CMK (cell line): ENCODE data around the gene SYCN.

Source experiments
- DNase-seq: peaks from one replicate; pipeline ENCODE4 v3.0.0-alpha.2; 2010; ENCODE audit warnings: low read depth

The SYCN gene

DNA sequence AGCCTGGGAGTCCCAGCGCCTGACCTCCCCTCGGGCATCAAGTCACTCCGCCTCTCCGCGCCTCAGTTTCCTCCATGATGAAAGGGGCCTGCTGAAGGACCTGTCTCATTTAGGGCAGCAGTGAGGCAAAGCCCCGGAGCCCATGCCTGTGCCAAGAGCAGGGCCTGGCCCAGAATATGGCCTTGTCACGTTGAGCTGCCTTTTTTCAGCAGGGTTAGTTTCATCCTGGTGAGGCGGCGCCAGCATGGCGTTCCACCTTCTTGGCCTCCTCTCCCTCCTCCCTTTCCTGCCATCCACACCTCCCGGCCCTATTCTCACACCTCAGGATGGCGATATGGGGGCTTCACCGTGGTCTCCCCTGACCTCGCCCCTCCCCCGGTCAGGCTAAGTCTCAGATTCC is 48.3 kb downstream of the SYCN start:
- DNase-seq: no peak

DNA sequence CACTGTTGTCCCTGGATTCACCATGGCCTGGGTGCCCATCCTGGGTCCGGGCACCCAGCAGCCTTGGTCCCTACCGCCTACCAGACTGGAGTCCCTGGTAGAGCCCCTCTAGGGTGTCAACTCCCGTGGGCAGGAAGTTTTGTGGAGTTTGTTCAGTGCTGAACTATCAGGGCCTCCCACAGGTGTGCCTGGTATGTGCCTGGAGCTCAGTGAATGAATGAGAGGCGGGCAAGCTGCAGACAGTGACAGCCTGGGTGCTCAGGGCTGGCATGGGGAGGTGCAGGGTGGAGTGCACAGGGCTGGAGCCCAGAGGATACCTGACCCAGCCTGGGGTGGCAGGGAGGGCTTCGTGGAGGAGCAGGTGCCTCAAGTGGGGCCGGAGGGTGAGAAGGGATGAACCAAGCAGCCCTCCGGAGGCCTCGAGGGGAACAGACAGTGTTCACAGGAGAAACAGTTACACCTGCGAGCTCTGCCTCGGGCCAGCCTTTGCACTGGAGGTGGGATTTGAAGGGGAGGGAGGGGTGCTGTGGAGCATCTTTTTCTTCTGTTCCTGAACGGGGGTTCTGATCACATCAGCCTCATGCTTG is 48.9 kb downstream of the SYCN start:
- DNase-seq: no peak

DNA sequence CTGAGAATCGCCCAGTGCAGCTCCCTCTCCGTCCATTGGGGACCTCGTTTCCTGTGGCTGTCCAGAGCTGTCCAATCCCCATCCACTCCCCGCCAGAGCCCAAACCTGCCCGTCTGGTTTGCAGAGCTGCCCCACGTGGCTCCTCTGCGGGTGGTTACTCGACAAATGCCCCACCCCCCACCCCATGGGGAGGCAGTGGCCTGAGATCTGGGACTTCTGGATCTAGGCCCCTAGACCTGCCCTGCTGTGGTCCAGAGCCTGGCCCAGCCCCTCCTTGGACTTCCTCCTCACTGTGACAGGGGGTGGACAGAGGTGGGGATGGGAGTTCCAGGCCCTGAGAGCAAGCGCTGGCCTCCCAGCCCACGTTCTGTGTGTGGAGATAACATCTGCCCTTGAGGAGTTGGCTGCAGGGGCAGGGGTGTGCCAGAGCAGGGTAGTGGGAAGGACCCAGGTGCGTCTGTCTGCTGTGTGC is 49.4 kb downstream of the SYCN start:
- peak; percentile 78 for DNase-seq

DNA sequence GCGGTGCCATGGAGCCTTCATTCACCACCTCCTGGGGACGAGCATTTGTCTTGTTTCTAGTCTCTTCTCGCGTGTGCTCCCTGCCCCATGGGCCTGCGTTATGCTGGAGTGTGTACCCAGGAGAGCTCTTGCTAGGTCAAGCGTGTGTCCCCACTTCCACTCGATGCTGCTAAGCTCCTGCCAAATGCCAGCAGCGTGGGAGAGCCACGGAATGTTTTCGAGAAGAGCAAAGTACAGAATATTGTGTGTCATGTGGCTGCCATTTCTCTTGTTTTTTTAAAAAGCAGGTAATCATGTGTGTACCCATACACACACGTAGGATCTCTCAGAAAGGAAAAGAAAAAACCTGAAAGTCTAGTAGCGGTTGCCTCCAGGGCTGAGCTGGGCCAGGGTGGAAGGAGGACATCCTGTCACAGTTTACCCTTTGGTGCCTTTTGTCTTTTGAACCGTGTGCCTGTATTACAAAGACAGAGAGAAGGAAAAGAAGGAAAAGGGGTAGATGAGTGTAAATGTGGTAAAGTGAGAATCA is 49.9 kb downstream of the SYCN start:
- DNase-seq: no peak
